Epithelial cell of proximal tubule (primary cell): Measurements from ENCODE around the gene FYN. TPM values are rescaled to one million over a fixed set of nuclear protein-coding genes. Genes with fewer than 3 reads are reported as not detected.

ENCODE experiments used
- DNase-seq: peaks from one replicate; pipeline ENCODE4 v3.0.0-alpha.2; 2011; ENCODE audit warnings: low read depth
- H3K4me3 ChIP-seq: 2 replicates; pipeline ENCODE4 v1.5.1; 2011; ENCODE audit warnings: low read depth, mild to moderate bottlenecking, low read length
- CTCF ChIP-seq: conservative IDR thresholded peaks from 2 replicates; pipeline ENCODE4 v1.5.1; 2012; ENCODE audit warnings: low read depth, mild to moderate bottlenecking, low read length
- total RNA-seq: library from RNA; depleted of rRNA; stranded (reverse); fragments of >200 nt; gene quantifications from 2 replicates; pipeline ENCODE4 v1.2.3, GENCODE V29; 2015

The FYN gene
- total RNA-seq, 1 donor from 2014 or later = 55.4 TPM

DNA sequence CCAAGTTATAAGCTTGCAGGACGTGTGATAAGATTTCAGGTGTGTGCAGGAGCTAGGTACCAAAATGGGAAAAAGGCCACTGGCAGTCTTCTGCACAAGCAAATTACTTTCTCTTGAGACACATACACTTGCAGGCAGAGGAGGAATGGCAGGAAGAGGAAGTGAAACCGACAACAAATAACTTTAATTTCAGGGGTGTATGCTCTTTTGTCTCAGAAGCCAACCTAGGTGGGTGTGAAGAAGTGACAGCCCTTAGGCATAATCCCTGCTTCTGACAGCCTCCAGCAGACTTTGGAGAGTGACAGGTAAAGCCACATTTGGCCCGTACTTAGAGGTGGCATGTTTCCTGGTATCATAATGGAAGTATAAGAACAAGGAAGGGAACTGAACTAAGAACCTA lies 148.7 kb downstream of the FYN start:
- H3K4me3 ChIP-seq = no peak overlapping the region
- DNase-seq = no peak
- TF ChIP-seq CTCF = no peak

GRCh38 chr6:111724039-111724438 lies 149.2 kb downstream of the FYN start:
- no peak for TF ChIP-seq CTCF
- H3K4me3 ChIP-seq = no peak overlapping the region
- DNase-seq = no peak

DNA sequence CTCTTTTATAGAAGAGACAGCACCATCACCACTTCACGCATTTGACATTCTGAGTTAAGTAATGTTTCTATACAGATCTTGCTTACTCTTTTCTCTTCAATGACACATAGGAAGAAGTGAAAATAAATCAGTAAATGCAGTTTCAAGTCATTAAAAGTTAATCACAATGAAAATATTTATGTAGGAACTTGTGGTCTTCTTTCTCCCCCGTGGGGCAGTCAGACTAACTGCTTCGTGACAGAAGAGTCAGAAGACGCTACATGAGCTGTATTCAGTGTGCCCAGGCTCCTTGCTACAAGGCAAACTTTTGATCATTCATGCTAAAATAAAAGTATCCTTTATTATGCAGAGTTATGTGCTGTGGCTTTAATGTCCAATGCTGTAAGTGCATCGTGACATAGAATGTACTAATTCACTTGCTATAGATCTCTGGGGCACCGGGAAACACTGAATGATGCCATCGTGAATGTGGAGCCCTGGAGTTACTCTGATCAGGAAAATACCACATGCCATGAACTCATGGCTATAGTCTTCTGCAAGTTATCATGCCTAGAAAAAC lies 149.8 kb downstream of the FYN start:
- H3K4me3 ChIP-seq = no peak overlapping the region
- TF ChIP-seq CTCF = no peak
- DNase-seq = no peak

DNA sequence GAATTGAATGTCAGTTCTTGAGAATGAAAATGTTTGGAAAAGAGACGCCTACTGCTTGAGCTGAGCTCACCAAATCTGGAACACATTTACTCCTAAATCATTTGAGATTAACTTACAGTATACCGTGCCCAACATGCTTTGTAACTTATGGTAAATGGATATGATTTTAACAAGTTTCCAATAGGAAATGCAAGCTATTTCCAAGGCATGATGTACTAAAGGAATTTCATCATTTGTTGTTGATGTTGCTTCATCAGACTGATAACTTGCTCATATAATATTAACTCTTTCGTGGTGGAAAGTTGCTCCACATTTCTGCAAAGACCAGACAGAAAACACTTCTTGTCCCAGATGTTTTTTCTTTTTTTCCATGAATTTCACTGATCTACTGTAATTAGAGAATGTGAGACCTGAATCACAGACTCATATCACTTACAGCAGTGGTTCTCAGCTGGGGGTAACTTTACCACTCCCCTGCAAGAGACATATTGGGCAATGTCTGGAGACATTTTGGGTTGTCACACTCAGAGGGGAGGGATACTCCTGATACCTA lies 151.0 kb downstream of the FYN start:
- no peak for TF ChIP-seq CTCF
- peak; percentile 18 for DNase-seq

GRCh38 chr6:111721753-111722154 lies 151.5 kb downstream of the FYN start:
- no peak for DNase-seq
- peak; percentile 72 for TF ChIP-seq CTCF

More for the DNA sequence above, 151.0 kb downstream of the FYN start:
- H3K4me3 ChIP-seq = no peak overlapping the region

GRCh38 chr6:111720931-111721496 lies 152.2 kb downstream of the FYN start:
- no peak for DNase-seq
- TF ChIP-seq CTCF = no peak
- no peak overlapping the region for H3K4me3 ChIP-seq

More at GRCh38 chr6:111721753-111722154, 151.5 kb downstream of the FYN start:
- H3K4me3 ChIP-seq = no peak overlapping the region

- no peak for DNase-seq
- TF ChIP-seq CTCF = no peak
- H3K4me3 ChIP-seq = no peak overlapping the region
These were observed 154.3 kb downstream of the FYN start for GRCh38 chr6:111718990-111719389.
